IMR-90 (cell line): ENCODE data around the gene GTF3C4. TPM values are rescaled to one million over a fixed set of nuclear protein-coding genes. Genes with fewer than 3 reads are reported as not detected.

ENCODE experiments used
- ATAC-seq: fragments of 200-7000 bp; cut with Tn5 transposase; 2 replicates; pipeline ENCODE4 v1.9.1; 2020; ENCODE audit warnings: low read depth, mild to moderate bottlenecking, moderate library complexity
- BruUV-seq: library from RNA; stranded (reverse); fragments of 400-500 nt; replicated peaks from 2 replicates; lab custom pipeline; 2021; lab: Mats Ljungman, UMichigan
- CTCF ChIA-PET: fragments of 300-600 bp; formaldehyde crosslinking; extraction: SDS; loops from one replicate; lab custom pipeline; 2021; ENCODE audit warnings: antibody characterized with exemption; lab: Yijun Ruan, JAX
- POLR2A ChIA-PET: fragments of 300-600 bp; sonication (Branson Sonifier 250); formaldehyde crosslinking; loops from one replicate; lab custom pipeline; 2022; ENCODE audit warnings: antibody characterized with exemption; ENCODE audit not compliant: unreplicated experiment; lab: Charles Lee
- DNase-seq: peaks from one replicate; pipeline ENCODE4 v3.0.0; 2013
- H2AFZ ChIP-seq: replicated peaks from 2 replicates; pipeline ENCODE3; 2013; ENCODE audit warnings: low read length, mild to moderate bottlenecking; ENCODE audit not compliant: poor library complexity
- H2AK5ac ChIP-seq: 2 replicates; pipeline ENCODE4 v1.6.1; 2013; ENCODE audit warnings: low read depth, low read length, inconsistent platforms
- H2AK9ac ChIP-seq: replicated peaks from 2 replicates; pipeline ENCODE3; 2013; ENCODE audit warnings: mild to moderate bottlenecking, low read depth, low read length, moderate library complexity; ENCODE audit not compliant: poor library complexity
- H2BK120ac ChIP-seq: 2 replicates; pipeline ENCODE4 v1.6.1; 2013; ENCODE audit warnings: low read depth, low read length, inconsistent platforms
- H2BK15ac ChIP-seq: 3 replicates; pipeline ENCODE4 v1.6.1; 2013; ENCODE audit warnings: low read depth, low read length, inconsistent platforms
- H2BK20ac ChIP-seq: 2 replicates; pipeline ENCODE4 v1.6.1; 2013; ENCODE audit warnings: low read depth, mild to moderate bottlenecking, inconsistent platforms, low read length, moderate library complexity
- H2BK5ac ChIP-seq: 2 replicates; pipeline ENCODE4 v1.6.1; 2013; ENCODE audit warnings: mild to moderate bottlenecking, low read depth, low read length, inconsistent platforms; ENCODE audit not compliant: poor library complexity, severe bottlenecking
- H3K14ac ChIP-seq: replicated peaks from 2 replicates; pipeline ENCODE4 v1.6.1; 2013; ENCODE audit warnings: low read depth, low read length, inconsistent platforms
- H3K18ac ChIP-seq: 2 replicates; pipeline ENCODE4 v1.6.1; 2013; ENCODE audit warnings: low read depth, low read length, control low read depth
- H3K23ac ChIP-seq: 2 replicates; pipeline ENCODE4 v1.6.1; 2013; ENCODE audit warnings: low read depth, low read length, inconsistent platforms
- H3K27ac ChIP-seq: 2 replicates; pipeline ENCODE4 v1.5.1; 2013; ENCODE audit warnings: mild to moderate bottlenecking, control low read depth, low read length; ENCODE audit not compliant: insufficient read depth
- H3K27me3 ChIP-seq: 2 replicates; pipeline ENCODE4 v1.6.1; 2013; ENCODE audit warnings: low read length; ENCODE audit not compliant: control insufficient read depth, insufficient read depth
- H3K36me3 ChIP-seq: 2 replicates; pipeline ENCODE4 v1.6.1; 2013; ENCODE audit warnings: low read length, mixed read lengths; ENCODE audit not compliant: control insufficient read depth, insufficient read depth
- H3K4ac ChIP-seq: 2 replicates; pipeline ENCODE4 v1.6.1; 2013; ENCODE audit warnings: low read depth, low read length, inconsistent platforms
- H3K4me1 ChIP-seq: 2 replicates; pipeline ENCODE4 v1.6.1; 2013; ENCODE audit warnings: low read length, mixed read lengths; ENCODE audit not compliant: control insufficient read depth, insufficient read depth
- H3K4me2 ChIP-seq: 2 replicates; pipeline ENCODE4 v1.6.1; 2013; ENCODE audit warnings: low read depth, mild to moderate bottlenecking, control low read depth, low read length, moderate library complexity
- H3K4me3 ChIP-seq: 2 replicates; pipeline ENCODE4 v1.5.1; 2013; ENCODE audit warnings: low read depth, mild to moderate bottlenecking, control low read depth, low read length, moderate library complexity; ENCODE audit not compliant: insufficient read depth
- H3K56ac ChIP-seq: 2 replicates; pipeline ENCODE4 v1.6.1; 2013; ENCODE audit warnings: low read length, inconsistent platforms; ENCODE audit not compliant: insufficient read depth; ENCODE audit errors: extremely low read depth
- H3K79me1 ChIP-seq, 2 experiments: 2 replicates each; pipeline ENCODE4 v1.6.1; 2013; ENCODE audit warnings: low read length in 2 of 2, inconsistent platforms in 1 of 2, low read depth in 1 of 2
- H3K9ac ChIP-seq: 2 replicates; pipeline ENCODE4 v1.6.1; 2013; ENCODE audit warnings: low read depth, low read length, control low read depth
- H3K9me1 ChIP-seq: 2 replicates; pipeline ENCODE4 v1.6.1; 2013; ENCODE audit warnings: low read length, inconsistent platforms; ENCODE audit not compliant: insufficient read depth
- H3K9me3 ChIP-seq: 2 replicates; pipeline ENCODE4 v1.6.1; 2013; ENCODE audit warnings: low read length; ENCODE audit not compliant: control insufficient read depth, insufficient read depth
- H4K20me1 ChIP-seq: 2 replicates; pipeline ENCODE4 v1.6.1; 2013; ENCODE audit warnings: low read length, inconsistent platforms; ENCODE audit not compliant: insufficient read depth
- H4K5ac ChIP-seq: 2 replicates; pipeline ENCODE4 v1.6.1; 2013; ENCODE audit warnings: mild to moderate bottlenecking, low read depth, low read length, control low read depth
- H4K8ac ChIP-seq, 2 experiments: 2 replicates each; pipeline ENCODE4 v1.6.1; 2013; ENCODE audit warnings: low read depth in 2 of 2, low read length in 2 of 2, control low read depth in 1 of 2, inconsistent platforms in 1 of 2
- H4K91ac ChIP-seq: 2 replicates; pipeline ENCODE4 v1.6.1; 2013; ENCODE audit warnings: low read depth, low read length, inconsistent platforms; ENCODE audit not compliant: insufficient read depth
- CEBPB ChIP-seq: IDR thresholded peaks from 2 replicates; pipeline ENCODE4 v1.6.1; 2012; ENCODE audit warnings: low read depth, low read length, improper control_type of control experiment
- CHD1 ChIP-seq: IDR thresholded peaks from 2 replicates; pipeline ENCODE4 v1.6.1; 2012; ENCODE audit warnings: low read depth, low read length, improper control_type of control experiment
- CTCF ChIP-seq: conservative IDR thresholded peaks from 2 replicates; pipeline ENCODE4 v1.5.1; 2012; ENCODE audit warnings: mild to moderate bottlenecking, low read depth, low read length, improper control_type of control experiment
- FOS ChIP-seq: fragments of 150-350 bp; IDR thresholded peaks from 2 replicates; pipeline ENCODE4 v1.6.1; 2016; ENCODE audit warnings: low read depth, low read length
- MXI1 ChIP-seq: IDR thresholded peaks from 2 replicates; pipeline ENCODE4 v1.6.1; 2012; ENCODE audit warnings: low read depth, mild to moderate bottlenecking, low read length, moderate library complexity, borderline replicate concordance
- NFE2L2 ChIP-seq: fragments of 150-350 bp; IDR thresholded peaks from 2 replicates; pipeline ENCODE4 v1.6.1; 2016; ENCODE audit warnings: low read depth, mild to moderate bottlenecking, low read length
- POLR2A ChIP-seq: IDR thresholded peaks from 2 replicates; pipeline ENCODE4 v1.6.1; 2012; ENCODE audit warnings: mild to moderate bottlenecking, low read depth, low read length
- RFX5 ChIP-seq: IDR thresholded peaks from 2 replicates; pipeline ENCODE4 v1.8.0; 2012; ENCODE audit warnings: low read depth, mild to moderate bottlenecking, low read length, moderate library complexity
- SMC3 ChIP-seq: fragments of 150-350 bp; IDR thresholded peaks from 2 replicates; pipeline ENCODE4 v1.6.1; 2016; ENCODE audit warnings: low read depth, mild to moderate bottlenecking, antibody characterized with exemption, low read length, moderate library complexity
- USF2 ChIP-seq: fragments of 150-350 bp; IDR thresholded peaks from 2 replicates; pipeline ENCODE4 v1.6.1; 2017; ENCODE audit warnings: mild to moderate bottlenecking, antibody characterized with exemption, low read length, low read depth
- WGBS, 2 experiments: methylation state at CpG; one replicate each; pipeline versions ENCODE4 v1.1.5 to v1.1.7; 2013; ENCODE audit warnings: missing lambda C conversion rate in 2 of 2; ENCODE audit not compliant: insufficient read length in 1 of 2; ENCODE audit errors: extremely low coverage in 2 of 2; 5-methylcytosine and 5-hydroxymethylcytosine counted together
- dilution Hi-C: fragments of 300-500 bp; cut with HindIII; formaldehyde crosslinking; loops from one replicate; pipeline ENCODE4 v1.14.3; 2018; ENCODE audit warnings: low sequenced_read_pairs; ENCODE audit not compliant: unreplicated experiment
- in situ Hi-C: fragments of 300-500 bp; cut with MboI; formaldehyde crosslinking; loops from 3 replicates; pipeline ENCODE4 v1.14.3; 2019; ENCODE audit warnings: low sequenced_read_pairs, inconsistent platforms, mixed read lengths
- intact Hi-C: fragments of 100-400 bp; cut with micrococcal nuclease; formaldehyde crosslinking; loops from 2 replicates; pipeline ENCODE4 v1.10.0; 2022
- polyA plus RNA-seq, 3 experiments: library from polyadenylated mRNA; depleted of rRNA; stranded (reverse); fragments of >200 nt; gene quantifications; 2 replicates each; pipeline ENCODE4 v1.2.3, GENCODE V29; 2012; ENCODE audit warnings: low replicate concordance in 1 of 3
- total RNA-seq: library from RNA; depleted of rRNA; stranded (reverse); fragments of >200 nt; gene quantifications from 2 replicates; pipeline ENCODE4 v1.2.3, GENCODE V29; 2012

GTF3C4 gene
- total and polyA plus RNA-seq, 2 of the 4 experiments (the other 2 are of a cell fraction), result 4.7 to 16.5 TPM

- DNase-seq (no peak), ATAC-seq (no peak)
- H3K36me3 ChIP-seq, result no peaks in the 10 kb centered on the region
- no peak overlapping the region for H2AK9ac ChIP-seq
- no peaks in the 10 kb centered on the region for H3K4me1 ChIP-seq
- H3K9me1 ChIP-seq, result no peaks in the 10 kb centered on the region
- H3K14ac ChIP-seq, result no peak overlapping the region
- TF ChIP-seq CTCF, result no peak
- no peak for TF ChIP-seq MXI1
- no peak for TF ChIP-seq POLR2A
- TF ChIP-seq SMC3, result no peak
- no peak for TF ChIP-seq FOS
- no peak for TF ChIP-seq NFE2L2
- no peak for TF ChIP-seq RFX5
- TF ChIP-seq USF2, result no peak
- TF ChIP-seq CHD1, result no peak
- no peak for TF ChIP-seq CEBPB
- H3K56ac ChIP-seq, result no peak overlapping the region
- H3K27me3 ChIP-seq, result peaks cover 8% of the 10 kb centered on the region
- no peak overlapping the region for H2AK5ac ChIP-seq
- CTCF ChIA-PET, result no interaction called here
- dilution Hi-C loops (no loop called here), intact Hi-C loops (no loop called here), in situ Hi-C loops (no loop called here)
- H2AFZ ChIP-seq, result no peak overlapping the region
- no peaks in the 10 kb centered on the region for H3K9me3 ChIP-seq
- H3K18ac ChIP-seq, result no peak overlapping the region
- no peak overlapping the region for H4K91ac ChIP-seq
- POLR2A ChIA-PET, result no interaction called here
- no peak overlapping the region for H3K4me2 ChIP-seq
- WGBS, 2 experiments, result 80% methylated on average over 2 of the region's 3 CpGs; no CpG with 5 or more reads in 1 of the 2 experiments
- no peak overlapping the region for H3K4me3 ChIP-seq
- H3K23ac ChIP-seq, result no peak overlapping the region
- BruUV-seq, result no TSS peak
- H2BK120ac ChIP-seq, result no peak overlapping the region
- H3K27ac ChIP-seq, result no peak overlapping the region
- H2BK20ac ChIP-seq, result no peak overlapping the region
- no peaks in the 10 kb centered on the region for H3K79me1 ChIP-seq
- H2BK15ac ChIP-seq, result no peak overlapping the region
- no peaks in the 10 kb centered on the region for H4K20me1 ChIP-seq
- no peak overlapping the region for H3K4ac ChIP-seq
- H2BK5ac ChIP-seq, result no peak overlapping the region
- H4K8ac ChIP-seq, result no peak overlapping the region
- H3K9ac ChIP-seq, result no peak overlapping the region
- no peak overlapping the region for H4K5ac ChIP-seq
These were observed 41.6 kb downstream of the GTF3C4 start for GRCh38 chr9:132711846-132712245.
